Stomach smooth muscle (tissue), 2 donors: Measurements from ENCODE around the gene PSD4.

Experiments used
- H3K27ac ChIP-seq: one replicate; pipeline ENCODE4 v1.7.0; 2013; ENCODE audit warnings: mild to moderate bottlenecking, low read length, inconsistent platforms
- H3K27me3 ChIP-seq, 2 donors: one replicate each; pipeline ENCODE4 v1.7.0; 2013; ENCODE audit warnings: low read length in 2 of 2; ENCODE audit not compliant: insufficient read depth in 2 of 2, control insufficient read depth in 1 of 2
- H3K36me3 ChIP-seq, 2 donors: one replicate each; pipeline ENCODE4 v1.7.0; 2013; ENCODE audit warnings: low read length in 2 of 2; ENCODE audit not compliant: control insufficient read depth in 2 of 2, insufficient read depth in 2 of 2
- H3K4me1 ChIP-seq: one replicate; pipeline ENCODE4 v1.7.0; 2013; ENCODE audit warnings: low read length; ENCODE audit not compliant: control insufficient read depth, insufficient read depth
- H3K4me3 ChIP-seq, 2 donors: one replicate each; pipeline ENCODE4 v1.7.0; 2013; ENCODE audit warnings: low read length in 2 of 2
- H3K9ac ChIP-seq, 2 donors: one replicate each; pipeline ENCODE4 v1.7.0; 2013; ENCODE audit warnings: low read length in 2 of 2, mild to moderate bottlenecking in 1 of 2
- H3K9me3 ChIP-seq, 2 donors: one replicate each; pipeline ENCODE4 v1.7.0; 2013; ENCODE audit warnings: low read length in 2 of 2; ENCODE audit not compliant: control insufficient read depth in 2 of 2
- donor health status: healthy.
- donor health status: Pancreatic carcinoma.

The PSD4 gene

DNA sequence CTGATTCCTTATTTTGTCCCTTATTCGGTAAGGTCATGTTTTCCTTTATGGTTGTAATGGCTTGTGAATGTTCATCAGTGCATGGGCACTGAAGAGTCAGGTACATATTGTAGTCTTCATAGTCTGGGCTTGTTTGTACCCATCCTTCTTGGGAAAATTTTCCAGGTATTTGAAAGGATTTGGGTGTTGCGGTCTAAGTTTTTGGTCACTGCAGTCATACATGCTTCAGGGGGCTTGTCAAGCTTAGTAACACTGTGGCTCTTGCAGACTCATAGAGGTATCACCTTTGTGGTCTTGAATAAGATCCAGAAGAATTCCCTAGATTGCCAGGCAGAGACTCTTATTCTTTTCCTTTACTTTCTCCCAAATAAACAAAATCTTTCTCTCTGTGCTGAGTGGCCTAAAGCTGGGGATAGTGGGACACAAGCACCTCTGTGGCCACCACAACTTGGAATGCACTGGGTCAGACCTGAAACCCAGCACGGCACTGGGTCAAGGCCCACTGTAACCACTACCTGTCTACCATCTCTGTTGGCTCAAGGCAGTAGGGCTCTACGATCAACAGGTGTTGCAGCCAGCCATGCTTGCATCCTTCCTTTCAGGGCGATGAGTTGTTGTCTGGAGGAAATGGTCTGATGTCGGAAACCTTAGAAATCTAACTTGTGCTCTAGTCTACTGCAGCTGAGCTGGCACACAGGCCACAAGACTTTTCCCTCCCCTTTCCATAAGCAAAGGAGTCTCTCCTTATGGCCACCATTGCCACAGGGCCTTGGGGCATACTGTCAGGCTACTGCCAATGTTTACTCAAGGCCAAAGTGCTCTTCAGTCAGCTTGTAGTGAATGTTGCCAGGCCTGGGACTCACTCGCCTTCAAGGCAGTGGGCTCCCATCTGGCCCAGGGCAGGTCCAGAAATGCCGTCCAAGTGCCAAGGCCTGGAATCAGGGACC is 24.9 kb upstream of the PSD4 start:
- H3K27ac ChIP-seq, result no peak overlapping the region
- no peaks in the 10 kb centered on the region for H3K9me3 ChIP-seq
- H3K4me3 ChIP-seq, result no peak overlapping the region
- no peaks in the 10 kb centered on the region for H3K27me3 ChIP-seq
- H3K9ac ChIP-seq, result no peak overlapping the region
- H3K4me1 ChIP-seq, result no peaks in the 10 kb centered on the region
- no peaks in the 10 kb centered on the region for H3K36me3 ChIP-seq

DNA sequence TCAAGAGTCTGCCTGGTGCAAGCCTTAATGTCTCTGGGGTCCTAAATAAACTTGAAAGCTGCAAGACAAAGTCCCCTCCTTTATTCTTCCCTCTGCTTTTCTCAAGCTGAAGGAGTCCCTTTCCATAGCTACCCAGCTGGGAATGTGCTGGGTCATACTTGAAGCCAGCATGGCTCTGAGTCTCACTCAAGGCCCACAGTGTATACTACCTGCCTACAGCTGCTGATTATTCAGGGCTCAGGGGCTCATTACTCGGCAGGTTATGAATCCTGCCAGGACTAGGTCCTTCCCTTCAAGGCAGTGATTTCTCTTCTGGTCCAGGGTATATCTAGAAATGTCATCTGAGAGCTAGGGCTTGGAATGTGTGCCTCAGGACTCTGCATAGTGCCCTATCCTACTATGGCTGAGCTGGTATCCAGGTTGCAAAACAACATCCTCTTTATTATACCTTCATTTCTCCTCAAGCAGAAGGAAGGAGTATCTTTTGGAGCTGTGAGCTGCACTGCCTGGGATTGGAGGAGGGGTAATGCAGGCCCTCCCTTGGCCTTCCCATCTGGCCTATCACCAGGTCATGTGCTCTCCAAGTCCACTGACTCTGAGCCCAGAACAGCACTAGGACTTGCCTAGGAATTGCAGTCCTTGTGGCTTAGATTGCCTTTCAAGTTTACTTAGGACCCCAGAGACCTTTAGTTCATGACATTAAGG is 24.1 kb upstream of the PSD4 start:
- Histone ChIP-seq H3K4me3 (no peak overlapping the region), H3K4me1 (no peaks in the 10 kb centered on the region), H3K27ac (no peak overlapping the region), H3K9ac (no peak overlapping the region), H3K9me3 (no peaks in the 10 kb centered on the region), H3K36me3 (no peaks in the 10 kb centered on the region), H3K27me3 (no peaks in the 10 kb centered on the region)

DNA sequence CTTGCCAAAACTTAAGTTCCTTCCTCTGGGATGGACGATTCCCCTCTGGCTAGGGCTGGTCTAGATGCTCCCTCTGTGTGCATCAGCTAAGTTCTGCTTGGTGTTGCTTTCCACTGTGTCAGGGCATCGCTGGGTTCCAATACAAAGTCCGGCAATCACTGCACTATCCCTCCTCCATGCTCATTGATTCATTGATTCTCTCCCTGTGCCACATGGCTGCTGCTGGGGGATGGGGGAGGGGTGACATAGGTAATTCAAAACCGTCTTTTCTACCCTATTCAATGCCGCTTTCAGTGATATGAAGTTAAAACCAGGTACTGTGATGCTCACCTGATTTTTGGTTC is 23.5 kb upstream of the PSD4 start:
- no peak overlapping the region for H3K4me3 ChIP-seq
- H3K9ac ChIP-seq, result no peak overlapping the region
- no peak overlapping the region for H3K27ac ChIP-seq
- H3K36me3 ChIP-seq, result no peaks in the 10 kb centered on the region
- no peaks in the 10 kb centered on the region for H3K4me1 ChIP-seq
- no peaks in the 10 kb centered on the region for H3K9me3 ChIP-seq
- no peaks in the 10 kb centered on the region for H3K27me3 ChIP-seq

DNA sequence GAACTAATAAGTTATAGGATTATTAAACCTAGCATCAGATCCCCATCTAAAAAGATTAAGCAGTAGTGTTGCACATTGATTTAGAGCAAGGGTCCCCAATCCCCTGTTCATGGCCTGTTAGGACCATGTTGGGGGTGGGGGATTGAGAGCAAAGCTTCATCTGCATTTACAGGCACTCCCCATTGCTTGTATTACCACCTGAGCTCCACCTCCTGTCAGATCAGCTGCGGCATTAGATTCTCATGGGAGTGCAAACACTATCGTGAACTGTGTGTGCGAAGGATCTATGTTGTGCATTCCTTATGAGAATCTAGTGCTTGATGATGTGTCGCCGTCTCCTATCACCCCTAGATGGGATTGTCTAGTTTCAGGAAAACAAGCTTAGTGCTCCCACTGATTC is 18.4 kb upstream of the PSD4 start:
- no peak overlapping the region for H3K9ac ChIP-seq
- peaks cover 9 to 11% of the 10 kb centered on the region in 2 donors for H3K27me3 ChIP-seq
- no peak overlapping the region for H3K4me3 ChIP-seq
- H3K27ac ChIP-seq, result no peak overlapping the region
- H3K36me3 ChIP-seq, result no peaks in the 10 kb centered on the region
- no peaks in the 10 kb centered on the region for H3K4me1 ChIP-seq
- no peaks in the 10 kb centered on the region for H3K9me3 ChIP-seq

DNA sequence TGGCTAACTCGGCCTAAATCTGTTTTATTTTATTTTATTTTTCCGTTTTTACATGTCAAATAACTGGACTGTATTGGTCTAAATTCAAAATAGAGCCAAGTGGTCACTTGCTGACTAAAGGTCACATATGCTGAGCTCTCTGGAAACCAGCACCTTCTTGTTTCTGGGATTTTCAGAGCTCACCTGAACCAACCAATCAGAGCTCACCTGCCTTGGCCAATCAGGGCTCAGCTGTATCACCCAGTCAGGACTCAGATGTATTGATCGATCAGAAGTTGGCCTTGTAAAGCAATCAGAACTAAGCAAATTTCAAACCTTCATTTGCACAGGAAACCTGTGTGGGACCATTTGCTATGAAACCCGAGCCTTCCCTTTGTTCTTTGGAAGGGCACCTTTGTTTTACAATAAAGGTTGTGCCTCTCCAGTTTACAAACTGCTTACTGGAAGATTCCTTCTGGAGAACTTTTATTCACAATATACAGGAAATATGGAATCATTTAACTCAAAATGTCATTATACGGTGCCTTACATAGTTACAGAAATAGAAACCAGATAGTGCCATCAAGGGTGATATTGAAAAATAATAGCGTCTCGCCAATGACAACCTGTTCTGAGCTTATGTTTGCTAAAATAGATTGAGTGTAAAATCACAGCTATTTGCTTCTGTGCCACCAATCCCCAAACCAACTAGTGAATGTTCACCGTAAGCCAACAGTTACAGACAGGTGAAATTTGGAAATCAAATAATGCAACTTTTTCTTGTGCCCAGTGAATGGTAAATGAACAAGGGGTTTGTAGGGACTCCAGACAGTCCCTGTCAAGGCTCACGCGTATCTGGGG is 17.3 kb upstream of the PSD4 start:
- H3K9ac ChIP-seq, result no peak overlapping the region
- no peaks in the 10 kb centered on the region for H3K4me1 ChIP-seq
- no peak overlapping the region for H3K4me3 ChIP-seq

DNA sequence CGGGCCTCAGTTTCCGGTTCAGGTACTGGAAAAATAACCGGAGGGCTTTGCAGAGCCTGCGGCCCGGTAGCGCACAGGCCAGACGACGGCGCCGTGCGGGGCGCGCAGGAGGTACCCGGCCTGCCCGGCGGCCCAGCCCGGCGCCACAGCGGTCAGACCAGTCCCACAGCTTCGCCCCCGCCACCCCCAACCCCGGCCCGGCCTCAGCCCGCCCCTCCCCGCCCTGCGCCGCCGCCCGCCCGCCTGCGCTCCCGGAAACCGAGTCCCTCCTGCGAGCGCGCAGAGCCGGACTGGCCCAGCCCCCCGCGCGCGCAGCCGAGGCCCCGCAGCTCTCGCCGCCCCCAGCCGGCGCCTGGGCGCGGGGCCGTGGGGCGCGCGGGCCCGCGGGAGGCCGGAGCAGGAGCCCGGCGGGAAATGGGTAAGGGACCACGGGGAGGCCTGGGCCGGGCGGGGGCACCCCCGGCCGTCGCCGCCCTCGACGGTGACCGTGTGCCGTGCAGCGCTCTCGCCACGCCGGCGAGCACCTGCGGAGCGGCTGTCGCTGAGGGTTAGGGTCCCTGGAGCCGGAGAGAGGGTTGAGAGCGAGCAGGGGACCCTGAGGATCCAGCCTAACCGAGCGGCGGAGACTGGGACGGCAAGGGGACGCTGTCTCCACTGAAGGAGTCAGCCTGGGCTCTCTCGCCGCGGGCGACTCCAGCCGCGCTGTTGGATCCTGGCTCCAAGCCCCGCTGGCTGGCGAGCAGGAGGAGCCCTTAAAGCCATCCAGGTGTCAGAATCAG is 16.5 kb upstream of the PSD4 start:
- no peak overlapping the region for H3K27ac ChIP-seq

More for the DNA sequence above, 17.3 kb upstream of the PSD4 start:
- H3K36me3 ChIP-seq, result no peaks in the 10 kb centered on the region
- no peaks in the 10 kb centered on the region for H3K9me3 ChIP-seq
- no peak overlapping the region for H3K27ac ChIP-seq
- peaks cover 9 to 11% of the 10 kb centered on the region in 2 donors for H3K27me3 ChIP-seq

DNA sequence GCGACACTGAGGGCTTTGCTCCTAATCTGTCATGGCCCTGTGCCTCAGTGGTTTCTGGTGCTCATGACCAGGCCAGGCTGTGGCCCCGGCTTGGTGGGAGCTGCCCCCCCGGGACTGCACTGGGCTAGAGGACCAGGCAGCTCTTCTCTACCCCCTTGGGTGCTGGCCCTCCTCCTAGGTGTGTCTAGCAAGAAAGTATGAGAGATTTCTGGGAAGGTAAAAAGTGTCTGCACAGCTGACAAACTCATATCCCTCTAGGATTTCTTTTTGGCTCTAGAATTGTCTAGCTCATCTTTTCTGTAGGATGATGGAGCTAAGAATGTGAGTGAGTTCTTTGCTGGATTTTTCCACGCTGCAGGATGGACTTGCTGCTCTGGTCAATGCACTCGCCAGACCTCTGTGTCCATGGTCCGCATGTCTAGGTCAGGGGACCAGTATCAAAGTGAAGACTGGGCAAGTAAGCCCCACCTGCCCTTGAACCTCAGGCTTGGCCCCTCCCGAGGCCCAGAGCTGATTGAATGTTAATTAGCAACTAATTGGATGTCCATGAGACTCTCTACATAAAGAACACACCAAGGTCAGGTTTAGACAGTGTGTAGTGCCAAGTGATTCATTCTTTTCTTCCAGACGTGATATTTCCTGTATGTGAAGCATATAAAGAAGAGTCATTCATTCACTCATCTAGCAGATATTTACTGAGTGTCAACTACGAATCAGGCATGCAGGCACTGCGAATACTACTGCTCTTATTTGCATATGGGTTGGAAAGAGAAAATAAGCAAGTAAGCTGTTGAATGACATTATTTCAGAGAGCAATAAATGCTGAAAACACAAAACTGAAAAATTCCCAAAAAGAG is 15.6 kb upstream of the PSD4 start:
- no peak overlapping the region for H3K4me3 ChIP-seq
- H3K9ac ChIP-seq, result no peak overlapping the region
- H3K36me3 ChIP-seq, result no peaks in the 10 kb centered on the region
- peaks cover 9 to 11% of the 10 kb centered on the region in 2 donors for H3K27me3 ChIP-seq
- no peaks in the 10 kb centered on the region for H3K9me3 ChIP-seq
- H3K4me1 ChIP-seq, result no peaks in the 10 kb centered on the region
- no peak overlapping the region for H3K27ac ChIP-seq

More for the DNA sequence above, 16.5 kb upstream of the PSD4 start:
- Histone ChIP-seq H3K9ac (no peak overlapping the region), H3K4me1 (no peaks in the 10 kb centered on the region), H3K36me3 (no peaks in the 10 kb centered on the region), H3K4me3 (no peak overlapping the region), H3K27me3 (peaks cover 9 to 11% of the 10 kb centered on the region in 2 donors), H3K9me3 (no peaks in the 10 kb centered on the region)

DNA sequence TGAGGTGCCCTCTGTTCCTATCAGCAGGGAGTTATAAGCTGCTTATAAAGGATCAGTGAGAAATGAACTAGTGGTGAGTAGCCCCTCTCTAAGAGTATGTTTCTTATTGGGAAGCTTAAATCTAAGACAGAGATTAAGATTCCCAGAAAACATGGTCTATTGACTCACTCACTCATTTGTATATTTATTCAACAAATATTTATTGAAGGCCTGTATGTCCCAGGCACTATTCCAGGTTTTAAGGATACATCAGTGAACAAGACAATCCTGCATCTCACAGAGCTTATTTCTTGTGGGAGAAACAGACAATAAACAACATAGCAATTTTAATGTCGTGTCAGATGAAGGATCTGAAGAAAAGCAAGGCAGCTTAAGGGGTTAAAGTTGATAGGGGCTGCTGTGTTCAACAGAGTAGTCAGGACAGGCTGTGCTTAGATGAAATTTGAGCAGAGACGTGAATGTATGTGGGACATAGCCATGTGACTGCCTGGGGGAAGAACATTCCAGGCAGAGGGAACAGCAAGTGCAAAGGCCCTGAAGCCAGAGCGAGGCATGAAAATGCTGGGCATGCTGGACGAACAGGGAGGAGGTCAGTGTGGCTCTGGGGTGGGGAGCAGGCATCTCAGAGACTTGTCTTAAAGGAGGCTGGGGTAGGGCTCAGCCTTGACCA is 14.8 kb upstream of the PSD4 start:
- Histone ChIP-seq H3K27ac (no peak overlapping the region), H3K9me3 (no peaks in the 10 kb centered on the region), H3K9ac (no peak overlapping the region), H3K4me3 (no peak overlapping the region), H3K36me3 (no peaks in the 10 kb centered on the region), H3K27me3 (peaks cover 9 to 11% of the 10 kb centered on the region in 2 donors), H3K4me1 (no peaks in the 10 kb centered on the region)

DNA sequence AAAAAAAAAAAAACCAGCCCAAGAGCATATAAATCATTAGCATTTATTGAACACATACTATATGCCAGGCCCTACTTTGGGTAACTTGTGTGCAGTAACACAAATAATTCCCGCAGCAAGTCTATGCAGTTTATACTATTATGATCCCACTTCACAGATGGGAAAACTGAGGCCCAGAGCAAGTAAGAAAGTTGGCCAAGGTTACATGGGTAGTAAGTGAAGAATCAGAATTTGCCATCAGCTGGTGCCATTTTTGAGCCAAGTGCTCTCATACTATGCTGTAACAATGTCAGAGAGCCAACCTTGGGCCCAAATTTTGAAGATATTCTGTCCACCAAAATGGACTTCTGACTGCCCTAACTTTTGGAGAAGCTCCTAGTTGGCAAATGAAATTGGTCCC is 13.5 kb upstream of the PSD4 start:
- no peaks in the 10 kb centered on the region for H3K36me3 ChIP-seq
- no peaks in the 10 kb centered on the region for H3K9me3 ChIP-seq
- H3K27me3 ChIP-seq, result peaks cover 11 to 12% of the 10 kb centered on the region in 2 donors
- no peak overlapping the region for H3K9ac ChIP-seq
- no peaks in the 10 kb centered on the region for H3K4me1 ChIP-seq
- H3K27ac ChIP-seq, result no peak overlapping the region
- no peak overlapping the region for H3K4me3 ChIP-seq
